IPS DF 4.7 (cell line): ENCODE measurements around the gene CEP170B.
"Not testable (repeated sequence)": the region's sequence is repeated elsewhere in the genome, so short reads cannot be mapped to it uniquely, and the experiment has no call there.

ENCODE experiments used
- DNase-seq: peaks from one replicate; pipeline ENCODE4 v3.0.0-alpha.2; 2013; ENCODE audit warnings: low spot score; ENCODE audit errors: extremely low read depth

Gene CEP170B

GRCh38 chr14:104865081-104865630 is at the start of gene CEP170B:
TSS of gene CEP170B (plus strand) at chr14:104865268. CDS start at chr14:104868451, 3,183 bp downstream.
- DNase-seq, result no peak

GRCh38 chr14:104816616-104816884 is 48.5 kb upstream of the CEP170B start:
- no peak for DNase-seq

- DNase-seq, result no peak
Observed at GRCh38 chr14:104817930-104818713, 46.9 kb upstream of the CEP170B start.

GRCh38 chr14:104818714-104819161 is 46.3 kb upstream of the CEP170B start:
- no peak for DNase-seq

GRCh38 chr14:104819361-104819781 is 45.7 kb upstream of the CEP170B start:
- no peak for DNase-seq

- DNase-seq, result no peak
Observed at GRCh38 chr14:104820669-104821228, 44.3 kb upstream of the CEP170B start.

GRCh38 chr14:104821229-104821945 is 43.7 kb upstream of the CEP170B start:
- no peak for DNase-seq

- DNase-seq, result no peak
Observed at GRCh38 chr14:104821971-104822608, 43.0 kb upstream of the CEP170B start.

- no peak for DNase-seq
Observed at GRCh38 chr14:104822821-104823615, 42.0 kb upstream of the CEP170B start.

GRCh38 chr14:104824353-104824997 is 40.6 kb upstream of the CEP170B start:
- DNase-seq, result no peak

- no peak for DNase-seq
Observed at GRCh38 chr14:104826189-104826860, 38.7 kb upstream of the CEP170B start.

- no peak for DNase-seq
Observed at GRCh38 chr14:104826861-104827176, 38.2 kb upstream of the CEP170B start.

GRCh38 chr14:104827177-104828055 is 37.7 kb upstream of the CEP170B start:
- DNase-seq, result no peak

- DNase-seq, result no peak
Observed at GRCh38 chr14:104830781-104831180, 34.3 kb upstream of the CEP170B start.

- not testable (repeated sequence) for DNase-seq
Observed at GRCh38 chr14:104836171-104836935, 28.7 kb upstream of the CEP170B start.

- no peak for DNase-seq
Observed at GRCh38 chr14:104841730-104842129, 23.3 kb upstream of the CEP170B start.

- no peak for DNase-seq
Observed at GRCh38 chr14:104843006-104843405, 22.1 kb upstream of the CEP170B start.
